Ishikawa (cell line): ENCODE results near the gene PTPRM.

ENCODE experiments used
- CEBPB ChIP-seq: IDR thresholded peaks from 2 replicates; pipeline ENCODE4 v1.6.1; 2012
- CREB1 ChIP-seq: IDR thresholded peaks from 2 replicates; pipeline ENCODE4 v1.6.1; 2012; ENCODE audit warnings: low read depth
- EP300 ChIP-seq: IDR thresholded peaks from 2 replicates; pipeline ENCODE4 v1.6.1; 2012; ENCODE audit warnings: borderline replicate concordance
- FOXM1 ChIP-seq: IDR thresholded peaks from 2 replicates; pipeline ENCODE4 v1.6.1; 2012; ENCODE audit warnings: low read depth, borderline replicate concordance
- NFIC ChIP-seq: IDR thresholded peaks from 2 replicates; pipeline ENCODE4 v1.6.1; 2012
- RAD21 ChIP-seq: IDR thresholded peaks from 2 replicates; pipeline ENCODE4 v1.6.1; 2012; ENCODE audit warnings: low read depth
- TAF1 ChIP-seq: IDR thresholded peaks from 2 replicates; pipeline ENCODE4 v1.6.1; 2012; ENCODE audit warnings: low read depth, mild to moderate bottlenecking
- TEAD4 ChIP-seq: IDR thresholded peaks from 2 replicates; pipeline ENCODE4 v1.6.1; 2012
- ZBTB7A ChIP-seq: IDR thresholded peaks from 2 replicates; pipeline ENCODE4 v1.6.1; 2012; ENCODE audit warnings: low read depth
- TF ChIP-seq, protein P1 (sequence below): IDR thresholded peaks from 2 replicates; pipeline ENCODE4 v1.6.1; 2012; ENCODE audit warnings: low read depth, mild to moderate bottlenecking

DNA sequence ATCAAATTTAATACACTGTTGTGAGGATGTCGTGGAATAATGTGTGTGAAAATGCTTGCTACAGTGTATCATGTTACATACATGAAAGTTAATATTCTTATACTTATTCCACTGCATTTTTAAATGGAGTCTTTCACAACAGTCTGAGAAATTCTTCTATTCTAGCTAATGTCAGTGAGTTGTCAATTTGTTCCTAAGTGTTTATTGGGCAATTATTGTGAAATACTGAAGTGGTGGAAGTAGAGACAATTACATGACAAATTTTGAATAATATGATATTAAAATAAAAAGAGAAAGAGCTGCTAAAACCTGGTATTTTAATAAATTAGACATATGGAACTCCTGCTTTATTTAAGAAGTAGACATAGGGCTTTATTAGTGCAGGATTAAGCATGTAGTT is 176.1 kb downstream of the PTPRM start:
- no peak for TF ChIP-seq CEBPB
- no peak for TF ChIP-seq TAF1
- TF ChIP-seq, protein P1, sequence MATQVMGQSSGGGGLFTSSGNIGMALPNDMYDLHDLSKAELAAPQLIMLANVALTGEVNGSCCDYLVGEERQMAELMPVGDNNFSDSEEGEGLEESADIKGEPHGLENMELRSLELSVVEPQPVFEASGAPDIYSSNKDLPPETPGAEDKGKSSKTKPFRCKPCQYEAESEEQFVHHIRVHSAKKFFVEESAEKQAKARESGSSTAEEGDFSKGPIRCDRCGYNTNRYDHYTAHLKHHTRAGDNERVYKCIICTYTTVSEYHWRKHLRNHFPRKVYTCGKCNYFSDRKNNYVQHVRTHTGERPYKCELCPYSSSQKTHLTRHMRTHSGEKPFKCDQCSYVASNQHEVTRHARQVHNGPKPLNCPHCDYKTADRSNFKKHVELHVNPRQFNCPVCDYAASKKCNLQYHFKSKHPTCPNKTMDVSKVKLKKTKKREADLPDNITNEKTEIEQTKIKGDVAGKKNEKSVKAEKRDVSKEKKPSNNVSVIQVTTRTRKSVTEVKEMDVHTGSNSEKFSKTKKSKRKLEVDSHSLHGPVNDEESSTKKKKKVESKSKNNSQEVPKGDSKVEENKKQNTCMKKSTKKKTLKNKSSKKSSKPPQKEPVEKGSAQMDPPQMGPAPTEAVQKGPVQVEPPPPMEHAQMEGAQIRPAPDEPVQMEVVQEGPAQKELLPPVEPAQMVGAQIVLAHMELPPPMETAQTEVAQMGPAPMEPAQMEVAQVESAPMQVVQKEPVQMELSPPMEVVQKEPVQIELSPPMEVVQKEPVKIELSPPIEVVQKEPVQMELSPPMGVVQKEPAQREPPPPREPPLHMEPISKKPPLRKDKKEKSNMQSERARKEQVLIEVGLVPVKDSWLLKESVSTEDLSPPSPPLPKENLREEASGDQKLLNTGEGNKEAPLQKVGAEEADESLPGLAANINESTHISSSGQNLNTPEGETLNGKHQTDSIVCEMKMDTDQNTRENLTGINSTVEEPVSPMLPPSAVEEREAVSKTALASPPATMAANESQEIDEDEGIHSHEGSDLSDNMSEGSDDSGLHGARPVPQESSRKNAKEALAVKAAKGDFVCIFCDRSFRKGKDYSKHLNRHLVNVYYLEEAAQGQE: no peak
- no peak for TF ChIP-seq TEAD4
- no peak for TF ChIP-seq NFIC
- TF ChIP-seq EP300: no peak
- TF ChIP-seq ZBTB7A: no peak
- TF ChIP-seq RAD21: no peak
- no peak for TF ChIP-seq FOXM1
- TF ChIP-seq CREB1: no peak
